Astrocyte (in vitro differentiated cells and primary cell): Measurements from ENCODE around the gene MPRIP. TPM values are rescaled to one million over a fixed set of nuclear protein-coding genes. Genes with fewer than 3 reads are reported as not detected.

Experiments
- DNase-seq: peaks from one replicate; pipeline ENCODE4 v3.0.0-alpha.2; 2010; ENCODE audit warnings: low read depth
- FAIRE-seq: peaks from 2 replicates; lab custom pipeline; 2011; peaks lifted over from hg19 to GRCh38; lab: Jason Lieb, UNC
- H2AFZ ChIP-seq: 2 replicates; pipeline ENCODE4 v1.6.0; 2012; ENCODE audit warnings: low read depth, low read length, inconsistent platforms
- H3K27ac ChIP-seq: 2 replicates; pipeline ENCODE4 v1.5.1; 2011; ENCODE audit warnings: low read depth, low read length, inconsistent platforms
- H3K27me3 ChIP-seq: 2 replicates; pipeline ENCODE4 v1.6.0; 2011; ENCODE audit warnings: low read length, inconsistent platforms; ENCODE audit not compliant: insufficient read depth
- H3K36me3 ChIP-seq: 2 replicates; pipeline ENCODE4 v1.5.1; 2011; ENCODE audit warnings: low read length, inconsistent platforms; ENCODE audit not compliant: insufficient read depth
- H3K4me1 ChIP-seq: 2 replicates; pipeline ENCODE4 v1.5.1; 2011; ENCODE audit warnings: low read length, inconsistent platforms; ENCODE audit not compliant: insufficient read depth
- H3K4me2 ChIP-seq: 2 replicates; pipeline ENCODE4 v1.6.0; 2012; ENCODE audit warnings: low read length, inconsistent platforms
- H3K4me3 ChIP-seq: 2 replicates; pipeline ENCODE4 v1.5.1; 2011; ENCODE audit warnings: low read depth, mild to moderate bottlenecking, low read length, inconsistent platforms; ENCODE audit not compliant: insufficient read depth
- H3K79me2 ChIP-seq: 2 replicates; pipeline ENCODE4 v1.6.0; 2012; ENCODE audit warnings: mild to moderate bottlenecking, low read length, inconsistent platforms; ENCODE audit not compliant: insufficient read depth
- H3K9ac ChIP-seq: 2 replicates; pipeline ENCODE4 v1.6.0; 2012; ENCODE audit warnings: mild to moderate bottlenecking, low read length, inconsistent platforms
- H3K9me3 ChIP-seq: 2 replicates; pipeline ENCODE4 v1.5.1; 2012; ENCODE audit warnings: low read depth, mild to moderate bottlenecking, low read length, inconsistent platforms; ENCODE audit not compliant: insufficient read depth
- H4K20me1 ChIP-seq: 2 replicates; pipeline ENCODE4 v1.6.0; 2012; ENCODE audit warnings: low read length, inconsistent platforms; ENCODE audit not compliant: insufficient read depth
- H3K27ac Mint-ChIP-seq: one replicate; pipeline ENCODE4 v1.8.0; 2021; ENCODE audit warnings: mild to moderate bottlenecking, mixed read lengths; ENCODE audit not compliant: unreplicated experiment
- H3K27me3 Mint-ChIP-seq: one replicate; pipeline ENCODE4 v1.8.0; 2021; ENCODE audit warnings: low read depth, mixed read lengths; ENCODE audit not compliant: unreplicated experiment
- H3K36me3 Mint-ChIP-seq: one replicate; pipeline ENCODE4 v1.8.0; 2021; ENCODE audit warnings: low read depth, mixed read lengths; ENCODE audit not compliant: unreplicated experiment
- H3K4me1 Mint-ChIP-seq: one replicate; pipeline ENCODE4 v1.8.0; 2021; ENCODE audit warnings: low read depth, mixed read lengths; ENCODE audit not compliant: unreplicated experiment
- H3K4me3 Mint-ChIP-seq: one replicate; pipeline ENCODE4 v1.8.0; 2021; ENCODE audit warnings: mild to moderate bottlenecking, moderate library complexity, mixed read lengths; ENCODE audit not compliant: unreplicated experiment
- H3K9me3 Mint-ChIP-seq: one replicate; pipeline ENCODE4 v1.8.0; 2021; ENCODE audit warnings: mild to moderate bottlenecking, mixed read lengths; ENCODE audit not compliant: unreplicated experiment
- CTCF ChIP-seq: IDR thresholded peaks from 2 replicates; pipeline ENCODE4 v1.5.1; 2011; ENCODE audit warnings: low read depth, mild to moderate bottlenecking, inconsistent platforms, low read length, moderate library complexity; ENCODE audit not compliant: insufficient read depth
- EZH2 ChIP-seq: IDR thresholded peaks from 2 replicates; pipeline ENCODE4 v1.6.1; 2012; ENCODE audit warnings: mild to moderate bottlenecking, low read length, inconsistent platforms; ENCODE audit not compliant: insufficient read depth
- total RNA-seq: library from RNA; stranded (reverse); gene quantifications from 2 replicates; pipeline ENCODE4 v1.2.1, GENCODE V29; 2021

MPRIP gene
- total RNA-seq, 1 donor from 2014 or later, result 176 TPM

GRCh38 chr17:17225901-17226300 lies 183.6 kb downstream of the MPRIP start:
- Mint-ChIP-seq H3K36me3 (peaks cover 27% of the 10 kb centered on the region), H3K4me3 (no peak overlapping the region), H3K4me1 (no peaks in the 10 kb centered on the region), H3K27ac (no peak overlapping the region), H3K9me3 (no peaks in the 10 kb centered on the region), H3K27me3 (no peaks in the 10 kb centered on the region)
- Histone ChIP-seq H3K9ac (no peak overlapping the region), H3K36me3 (peaks cover 51% of the 10 kb centered on the region), H3K4me3 (no peak overlapping the region), H3K9me3 (no peaks in the 10 kb centered on the region), H4K20me1 (peaks cover 47% of the 10 kb centered on the region), H3K4me2 (no peak overlapping the region), H2AFZ (no peak overlapping the region), H3K27ac (no peak overlapping the region), H3K79me2 (peaks cover 3% of the 10 kb centered on the region), H3K4me1 (no peaks in the 10 kb centered on the region), H3K27me3 (no peaks in the 10 kb centered on the region)
- TF ChIP-seq CTCF (no peak), EZH2 (no peak)
- DNase-seq (no peak), FAIRE-seq (no peak)

GRCh38 chr17:17226451-17227265 lies 184.4 kb downstream of the MPRIP start:
- no peak for FAIRE-seq
- no peak for TF ChIP-seq CTCF
- no peak for TF ChIP-seq EZH2
- DNase-seq, result no peak
- Mint-ChIP-seq H3K36me3 (peaks cover 22% of the 10 kb centered on the region), H3K4me3 (no peak overlapping the region), H3K4me1 (no peaks in the 10 kb centered on the region), H3K9me3 (no peaks in the 10 kb centered on the region), H3K27ac (no peak overlapping the region), H3K27me3 (no peaks in the 10 kb centered on the region)
- Histone ChIP-seq H3K4me2 (no peak overlapping the region), H3K9ac (no peak overlapping the region), H3K4me1 (no peaks in the 10 kb centered on the region), H3K27me3 (no peaks in the 10 kb centered on the region), H3K27ac (no peak overlapping the region), H3K9me3 (no peaks in the 10 kb centered on the region), H3K4me3 (no peak overlapping the region), H3K79me2 (peaks cover 6% of the 10 kb centered on the region), H4K20me1 (peaks cover 41% of the 10 kb centered on the region), H3K36me3 (peaks cover 50% of the 10 kb centered on the region), H2AFZ (no peak overlapping the region)
